MM.1S (cell line): ENCODE data around the gene GDI1.

Source experiments
- DNase-seq: peaks from one replicate; pipeline ENCODE4 v3.0.0-alpha.2; 2015
- H2AFZ ChIP-seq: fragments of 300-600 bp; sonication (generic); 2 replicates; pipeline ENCODE4 v1.6.0; 2016; ENCODE audit warnings: antibody characterized with exemption, low read length
- H3F3A ChIP-seq: fragments of 300-600 bp; sonication (generic); 2 replicates; pipeline ENCODE4 v1.6.1; 2016; ENCODE audit warnings: mild to moderate bottlenecking, antibody characterized with exemption, low read length, moderate library complexity, mixed read lengths; ENCODE audit not compliant: insufficient read depth
- H3K27ac ChIP-seq: fragments of 300-600 bp; sonication (generic); 2 replicates; pipeline ENCODE4 v1.5.1; 2016; ENCODE audit warnings: mild to moderate bottlenecking, low read length
- H3K27me3 ChIP-seq: fragments of 300-600 bp; sonication (generic); replicated peaks from 2 replicates; pipeline ENCODE4 v1.6.0; 2016; ENCODE audit warnings: low read length; ENCODE audit not compliant: insufficient read depth
- H3K36me3 ChIP-seq: fragments of 300-600 bp; sonication (generic); replicated peaks from 2 replicates; pipeline ENCODE4 v1.6.1; 2016; ENCODE audit warnings: mild to moderate bottlenecking, low read length, mixed read lengths; ENCODE audit not compliant: insufficient read depth
- H3K4me1 ChIP-seq: fragments of 300-600 bp; sonication (generic); 2 replicates; pipeline ENCODE4 v1.6.1; 2016; ENCODE audit warnings: low read length, mixed read lengths
- H3K4me2 ChIP-seq: fragments of 300-600 bp; sonication (generic); 2 replicates; pipeline ENCODE4 v1.6.0; 2016; ENCODE audit warnings: low read depth, low read length
- H3K4me3 ChIP-seq: fragments of 300-600 bp; sonication (generic); 2 replicates; pipeline ENCODE4 v1.5.1; 2016; ENCODE audit warnings: low read length, mixed read lengths
- H3K79me2 ChIP-seq: fragments of 300-600 bp; sonication (generic); 2 replicates; pipeline ENCODE4 v1.6.1; 2016; ENCODE audit warnings: mixed run types, low read length, mixed read lengths
- H3K9ac ChIP-seq: fragments of 300-600 bp; sonication (generic); 2 replicates; pipeline ENCODE4 v1.6.1; 2016; ENCODE audit warnings: low read length, mixed read lengths
- H3K9me2 ChIP-seq: fragments of 300-600 bp; sonication (generic); replicated peaks from 2 replicates; pipeline ENCODE4 v1.6.1; 2016; ENCODE audit warnings: mild to moderate bottlenecking, low read length, mixed read lengths; ENCODE audit not compliant: insufficient read depth
- H3K9me3 ChIP-seq: fragments of 300-600 bp; sonication (generic); replicated peaks from 2 replicates; pipeline ENCODE4 v1.6.1; 2016; ENCODE audit warnings: mild to moderate bottlenecking, low read length, mixed read lengths; ENCODE audit not compliant: insufficient read depth
- H4K20me1 ChIP-seq: fragments of 300-600 bp; sonication (generic); 2 replicates; pipeline ENCODE4 v1.6.1; 2016; ENCODE audit warnings: mild to moderate bottlenecking, low read length, moderate library complexity, mixed read lengths; ENCODE audit not compliant: insufficient read depth
- CTCF ChIP-seq: fragments of 300-600 bp; sonication (generic); IDR thresholded peaks from 2 replicates; pipeline ENCODE4 v1.5.1; 2016; ENCODE audit warnings: antibody characterized with exemption, low read length, mixed read lengths
- EZH2 ChIP-seq: fragments of 300-600 bp; sonication (generic); optimal IDR thresholded peaks from 2 replicates; pipeline ENCODE3; 2017; ENCODE audit warnings: low read depth, mild to moderate bottlenecking, antibody characterized with exemption, low read length, mixed read lengths
- EZH2phosphoT487 ChIP-seq: fragments of 300-600 bp; sonication (generic); IDR thresholded peaks from 2 replicates; pipeline ENCODE4 v1.6.1; 2018; ENCODE audit warnings: antibody characterized with exemption, low read length

The GDI1 gene

DNA sequence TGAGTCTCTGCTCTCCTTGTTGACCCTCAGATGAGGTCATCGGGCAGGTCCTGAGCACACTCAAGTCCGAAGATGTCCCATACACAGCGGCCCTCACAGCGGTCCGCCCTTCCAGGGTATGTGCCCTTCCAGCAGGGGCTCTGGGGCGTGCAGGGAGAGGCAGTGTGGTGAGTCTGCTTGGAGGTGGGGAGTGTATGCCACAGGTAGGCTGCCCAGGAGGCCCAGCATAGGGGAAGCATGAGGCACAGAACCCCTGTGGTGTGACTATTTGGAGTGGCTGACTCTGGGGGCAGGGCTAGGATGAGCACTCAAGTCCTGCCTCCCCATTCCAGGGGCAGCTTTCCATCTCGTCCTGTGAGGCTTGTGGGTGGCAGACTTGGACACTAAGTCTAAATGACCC is 3.3 kb upstream of the GDI1 start:
- H3K27ac ChIP-seq: no peak overlapping the region
- no peak overlapping the region for H3K9ac ChIP-seq
- no peaks in the 10 kb centered on the region for H3K9me3 ChIP-seq
- H3K36me3 ChIP-seq: no peaks in the 10 kb centered on the region
- no peaks in the 10 kb centered on the region for H3K27me3 ChIP-seq
- H3K4me1 ChIP-seq: 0 out of 2 replicates have a peak, but pooled peaks cover 7% of the 10 kb centered on the region
- H3K4me3 ChIP-seq: no peak overlapping the region
- H3K79me2 ChIP-seq: peaks cover 39% of the 10 kb centered on the region
- TF ChIP-seq EZH2phosphoT487: no peak
- TF ChIP-seq EZH2: no peak
- no peaks in the 10 kb centered on the region for H3F3A ChIP-seq
- no peak for DNase-seq
- H3K9me2 ChIP-seq: no peaks in the 10 kb centered on the region
- no peak overlapping the region for H3K4me2 ChIP-seq
- H2AFZ ChIP-seq: no peak overlapping the region
- H4K20me1 ChIP-seq: no peaks in the 10 kb centered on the region

DNA sequence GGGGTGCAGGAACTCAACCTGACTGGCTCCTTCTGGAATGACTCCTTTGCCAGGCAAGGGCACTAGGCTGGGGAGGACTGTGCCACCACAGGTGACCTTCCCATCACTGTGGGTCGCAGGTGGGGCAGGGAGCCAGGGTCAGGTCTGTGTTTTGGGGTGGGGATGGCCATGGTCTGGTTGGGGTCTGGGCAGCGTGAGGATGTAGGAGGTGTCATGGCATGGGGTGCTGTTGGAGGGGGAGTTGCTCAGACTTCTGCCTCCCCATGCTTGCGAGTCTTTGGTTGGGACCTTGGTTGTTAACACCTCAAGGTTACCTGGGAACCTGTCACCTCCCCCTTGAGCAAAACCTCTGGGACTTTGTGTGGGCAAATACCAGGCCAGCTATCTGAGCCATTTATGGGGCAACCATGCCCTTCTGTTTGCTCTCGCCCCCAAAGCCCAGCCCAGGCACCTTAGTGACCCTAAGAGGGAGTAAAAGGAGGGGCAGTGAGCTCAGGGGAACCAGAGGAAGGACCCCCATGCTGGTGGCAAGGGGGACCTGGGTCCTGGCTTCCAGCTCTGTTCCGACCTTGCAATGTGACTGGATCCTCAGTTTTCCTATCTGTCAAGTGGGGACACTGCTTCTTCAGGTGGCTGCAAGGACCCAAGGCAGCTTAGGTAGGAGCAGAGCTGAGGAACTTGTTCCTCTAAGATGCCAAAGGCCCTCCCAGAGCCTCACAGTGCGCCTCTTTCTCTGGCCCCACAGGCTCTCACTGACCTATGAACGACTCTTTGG is 2.4 kb upstream of the GDI1 start:
- Histone ChIP-seq H3K9ac (no peak overlapping the region), H3K36me3 (no peaks in the 10 kb centered on the region), H2AFZ (no peak overlapping the region), H3K4me1 (0 out of 2 replicates have a peak, but pooled peaks cover 7% of the 10 kb centered on the region), H3K9me2 (no peaks in the 10 kb centered on the region), H3K9me3 (no peaks in the 10 kb centered on the region), H3K27me3 (no peaks in the 10 kb centered on the region), H3F3A (no peaks in the 10 kb centered on the region), H3K4me2 (no peak overlapping the region), H3K79me2 (peaks cover 37% of the 10 kb centered on the region), H4K20me1 (no peaks in the 10 kb centered on the region), H3K4me3 (no peak overlapping the region), H3K27ac (no peak overlapping the region)
- no peak for DNase-seq
- TF ChIP-seq CTCF (no peak), EZH2phosphoT487 (no peak), EZH2 (no peak)

DNA sequence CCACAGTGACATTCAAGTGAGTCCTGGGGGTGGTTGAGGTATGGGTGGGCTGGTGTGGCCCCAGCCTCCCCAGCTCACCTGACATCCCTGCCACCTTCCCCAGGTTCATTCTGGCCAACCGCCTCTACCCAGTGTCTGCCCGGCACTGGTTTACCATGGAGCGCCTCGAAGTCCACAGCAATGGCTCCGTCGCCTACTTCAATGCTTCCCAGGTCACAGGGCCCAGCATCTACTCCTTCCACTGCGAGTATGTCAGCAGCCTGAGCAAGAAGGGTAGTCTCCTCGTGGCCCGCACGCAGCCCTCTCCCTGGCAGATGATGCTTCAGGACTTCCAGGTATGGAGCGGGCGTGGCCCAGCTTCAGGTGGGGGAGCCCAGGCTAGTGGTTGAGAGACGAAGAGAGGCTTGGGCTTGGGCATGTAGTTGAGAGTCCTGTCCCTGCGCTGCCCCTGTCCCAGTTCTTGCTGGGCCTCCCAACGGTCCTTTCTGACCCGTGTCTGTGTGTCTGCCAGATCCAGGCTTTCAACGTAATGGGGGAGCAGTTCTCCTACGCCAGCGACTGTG is 1.7 kb upstream of the GDI1 start:
- H3K9me3 ChIP-seq: no peaks in the 10 kb centered on the region
- no peaks in the 10 kb centered on the region for H3K36me3 ChIP-seq
- no peak overlapping the region for H3K9ac ChIP-seq
- H3K79me2 ChIP-seq: peaks cover 38% of the 10 kb centered on the region
- DNase-seq: no peak
- 0 out of 2 replicates have a peak, but pooled peaks cover 7% of the 10 kb centered on the region for H3K4me1 ChIP-seq
- H3K27ac ChIP-seq: no peak overlapping the region
- no peak for TF ChIP-seq EZH2
- no peak for TF ChIP-seq CTCF
- no peak for TF ChIP-seq EZH2phosphoT487
- H4K20me1 ChIP-seq: no peaks in the 10 kb centered on the region
- H3K4me3 ChIP-seq: no peak overlapping the region
- H3K9me2 ChIP-seq: no peaks in the 10 kb centered on the region
- no peak overlapping the region for H3K4me2 ChIP-seq
- no peaks in the 10 kb centered on the region for H3K27me3 ChIP-seq
- H3F3A ChIP-seq: no peaks in the 10 kb centered on the region
- no peak overlapping the region for H2AFZ ChIP-seq
